K562 (cell line): Measurements from ENCODE around the gene COL11A2. TPM values are rescaled to one million over a fixed set of nuclear protein-coding genes. Genes with fewer than 3 reads are reported as not detected.

ENCODE experiments used
- ATAC-seq: fragments of 200-7000 bp; cut with Tn5 transposase; 3 replicates; pipeline ENCODE4 v1.9.1; 2020; ENCODE audit warnings: moderate library complexity
- BruUV-seq: library from RNA; stranded (reverse); fragments of 400-500 nt; replicated peaks from 2 replicates; lab custom pipeline; 2021; lab: Mats Ljungman, UMichigan
- CTCF ChIA-PET: fragments of 300-600 bp; formaldehyde crosslinking; extraction: SDS; loops from one replicate; lab custom pipeline; 2021; ENCODE audit warnings: low intra/inter-chr PET ratio; lab: Yijun Ruan, JAX
- POLR2A ChIA-PET: fragments of 300-600, 350-650 bp; sonication (Branson Sonifier 250); formaldehyde crosslinking; extraction: SDS; loops from one replicate; lab custom pipeline; 2021; ENCODE audit warnings: antibody characterized with exemption, inconsistent platforms; lab: Yijun Ruan, JAX
- DNase-seq, 4 experiments: peaks; one replicate each; pipeline versions ENCODE4 v3.0.0 to v3.0.0-alpha.2; 2011 to 2018; ENCODE audit warnings: low spot score in 3 of 4, mixed read lengths in 3 of 4; ENCODE audit errors: extremely low read depth in 1 of 4
- FAIRE-seq: peaks from 2 replicates; lab custom pipeline; 2011; peaks lifted over from hg19 to GRCh38; lab: Jason Lieb, UNC
- H2AFZ ChIP-seq: 2 replicates; pipeline ENCODE4 v1.6.0; 2011; ENCODE audit warnings: low read depth, low read length, control low read depth, inconsistent platforms
- H3K27ac ChIP-seq: fragments of 200-600 bp; 3 replicates; pipeline ENCODE4 v1.8.0; 2011; ENCODE audit warnings: low read depth, mild to moderate bottlenecking, control low read depth, inconsistent platforms, low read length, moderate library complexity, mixed read lengths; ENCODE audit errors: extremely low read depth
- H3K27me3 ChIP-seq, 2 experiments: fragments of 300-600 bp in 1 of 2; 2 replicates in 1 of 2; 3 replicates in 1 of 2; pipeline versions ENCODE4 v1.6.0 to v1.8.0; 2011; ENCODE audit warnings: inconsistent platforms in 2 of 2, low read length in 2 of 2, mild to moderate bottlenecking in 1 of 2, mixed read lengths in 1 of 2, moderate library complexity in 1 of 2; ENCODE audit not compliant: control insufficient read depth in 2 of 2, insufficient read depth in 2 of 2
- H3K36me3 ChIP-seq: fragments of 300-600 bp; 3 replicates; pipeline ENCODE4 v1.8.0; 2011; ENCODE audit warnings: mild to moderate bottlenecking, low read length, inconsistent platforms; ENCODE audit not compliant: control insufficient read depth, insufficient read depth
- H3K4me1 ChIP-seq, 2 experiments: fragments of 200-600 bp in 1 of 2; replicated peaks in 1 of 2; 2 replicates in 1 of 2; 3 replicates in 1 of 2; pipeline versions ENCODE4 v1.5.1 to v1.8.0; 2011; ENCODE audit warnings: inconsistent platforms in 2 of 2, low read length in 2 of 2, mild to moderate bottlenecking in 1 of 2, mixed read lengths in 1 of 2, moderate library complexity in 1 of 2; ENCODE audit not compliant: control insufficient read depth in 2 of 2, insufficient read depth in 2 of 2
- H3K4me2 ChIP-seq: 2 replicates; pipeline ENCODE4 v1.6.1; 2011; ENCODE audit warnings: low read length, control low read depth, inconsistent platforms, mixed read lengths; ENCODE audit not compliant: insufficient read depth
- H3K4me3 ChIP-seq: fragments of 200-600 bp; sonication (generic), shearing (Covaris generic); 2 replicates; pipeline ENCODE4 v1.5.1; 2016; ENCODE audit warnings: control low read depth, inconsistent platforms
- H3K79me2 ChIP-seq: fragments of 200-600 bp; 3 replicates; pipeline ENCODE4 v1.8.0; 2011; ENCODE audit warnings: low read length, inconsistent platforms; ENCODE audit not compliant: control insufficient read depth, insufficient read depth
- H3K9ac ChIP-seq, 2 experiments: 2 replicates each; pipeline versions ENCODE4 v1.6.0 to v1.6.1; 2011; ENCODE audit warnings: low read depth in 2 of 2, low read length in 2 of 2, control low read depth in 1 of 2, inconsistent platforms in 1 of 2, mild to moderate bottlenecking in 1 of 2, mixed read lengths in 1 of 2; ENCODE audit not compliant: insufficient read depth in 1 of 2
- H3K9me1 ChIP-seq: one replicate; pipeline ENCODE4 v1.6.0; 2011; ENCODE audit warnings: inconsistent platforms, mild to moderate bottlenecking, low read length, moderate library complexity; ENCODE audit not compliant: control insufficient read depth, insufficient read depth
- H3K9me3 ChIP-seq: replicated peaks from 2 replicates; pipeline ENCODE4 v1.5.1; 2011; ENCODE audit warnings: low read depth, low read length, inconsistent platforms; ENCODE audit not compliant: control insufficient read depth, insufficient read depth
- H4K20me1 ChIP-seq: replicated peaks from 2 replicates; pipeline ENCODE4 v1.6.1; 2011; ENCODE audit warnings: low read length, inconsistent platforms, mixed read lengths; ENCODE audit not compliant: control insufficient read depth, insufficient read depth
- NFIC ChIP-seq: fragments of 450-650 bp; IDR thresholded peaks from 2 replicates; pipeline ENCODE4 v1.6.1; 2017; ENCODE audit warnings: mild to moderate bottlenecking, inconsistent platforms
- PKNOX1 ChIP-seq: fragments of 450-650 bp; IDR thresholded peaks from 2 replicates; pipeline ENCODE4 v1.6.1; 2016
- ZFP91 ChIP-seq: sonication (generic); formaldehyde crosslinking; IDR thresholded peaks from 2 replicates; pipeline ENCODE4 v1.8.0; 2022; ENCODE audit warnings: mild to moderate bottlenecking, missing genetic modification reagents
- WGBS: fragments of 100-300 bp; shearing (Covaris generic); methylation state at CpG from one replicate; pipeline ENCODE4 v1.1.6; 2016; ENCODE audit warnings: low coverage, mixed read lengths; ENCODE audit not compliant: insufficient coverage; ENCODE audit errors: missing lambda C conversion rate; 5-methylcytosine and 5-hydroxymethylcytosine counted together
- in situ Hi-C: fragments of 300-500 bp; cut with MboI; formaldehyde crosslinking; loops from 4 replicates; pipeline ENCODE4 v1.15.0; 2018; ENCODE audit warnings: inconsistent platforms, mixed read lengths
- intact Hi-C: fragments of 100-400 bp; cut with micrococcal nuclease; formaldehyde crosslinking; loops from 2 replicates; pipeline ENCODE4 v1.14.2; 2022
- polyA plus RNA-seq, 8 experiments: library from polyadenylated mRNA; depleted of rRNA in 4 of 8; stranded (reverse) in 5 of 8; unstranded in 3 of 8; fragments of >200 nt; fragmentation: Nextera tagmentation in 2 of 8; fragmentation: Illumina TruSeq in 1 of 8; extraction: Ambion mirVana in 2 of 8; extraction: Trizol in 1 of 8; gene quantifications; 2 replicates each; pipeline versions ENCODE4 v1.2.1 to v1.2.3, GENCODE V29; 2011 to 2014; ENCODE audit warnings: inconsistent platforms in 1 of 8, missing spikeins in 1 of 8
- total RNA-seq, 7 experiments: library from RNA; depleted of rRNA in 6 of 7; stranded (reverse); fragments of >200 nt in 6 of 7; fragmentation: Illumina TruSeq in 2 of 7; extraction: Trizol in 2 of 7; gene quantifications; 2 replicates each; pipeline versions ENCODE4 v1.2.1 to v1.2.3, GENCODE V29; 2011 to 2021; ENCODE audit warnings: low replicate concordance in 1 of 7

Gene COL11A2
- total and polyA plus RNA-seq, 9 of the 15 experiments (the other 6 are each of a cell fraction or from before 2014, with no cell fraction given): 0.04 to 0.35 (median 0.09) TPM; not detected in 1

- Histone ChIP-seq H2AFZ (no peak overlapping the region), H3K79me2 (no peaks in the 10 kb centered on the region), H3K4me1 (peaks cover 0 to 11% of the 10 kb centered on the region in 2 experiments; a peak in 1 of 5 replicates), H3K4me2 (no peak overlapping the region), H3K36me3 (no peaks in the 10 kb centered on the region), H3K27me3 (peaks cover 5 to 27% of the 10 kb centered on the region in 2 experiments; a peak in 3 of 5 replicates), H3K9ac (peak overlapping the region in 1 of 2 experiments; percentile 63; a peak in 1 of 4 replicates), H3K4me3 (no peak overlapping the region), H3K27ac (no peak overlapping the region), H3K9me3 (no peaks in the 10 kb centered on the region), H4K20me1 (peaks cover 4% of the 10 kb centered on the region; the same call in 1 of the 2 replicates), H3K9me1 (no peaks in the 10 kb centered on the region)
- TF ChIP-seq PKNOX1 (peak; percentile 42; the same call in 1 of the 2 replicates), ZFP91 (no peak), NFIC (peak; percentile 95)
- ATAC-seq: no peak
- WGBS: 12% methylated on average over 10 of the region's 10 CpGs
- ChIA-PET CTCF (no interaction called here), POLR2A (interaction anchor here (0.6 to 1.1 kb wide), 2 partner anchors 8 to 80 kb away, joined by 3 to 4 read pairs; no protein-coding TSS in a partner anchor)
- no peak for FAIRE-seq
- no peak for DNase-seq
- in situ Hi-C loops (no loop called here), intact Hi-C loops (no loop called here)
- BruUV-seq: no TSS peak
These were observed 22.7 kb downstream of the COL11A2 start for GRCh38 chr6:33169291-33170175.
